ENCODE data around the gene ARHGAP18. TPM values are rescaled to one million over a fixed set of nuclear protein-coding genes. Genes with fewer than 3 reads are reported as not detected.

ARHGAP18 gene
- total RNA-seq, 1 donor from 2014 or later, result 13.3 TPM

- peaks cover 11% of the 10 kb centered on the region for H3K36me3 Mint-ChIP-seq (ENCODE audit: unreplicated experiment)
- H3K27ac Mint-ChIP-seq (ENCODE audit: unreplicated experiment), result peak overlapping the region; percentile 81
These were observed 71.8 kb downstream of the ARHGAP18 start for GRCh38 chr6:129638055-129638684.

GRCh38 chr6:129637340-129638054, 72.5 kb downstream of the ARHGAP18 start:
- DNase-seq (ENCODE audit: extremely low spot score, unreplicated experiment), result no peak
- no peak overlapping the region for H3K4me3 Mint-ChIP-seq (ENCODE audit: unreplicated experiment)
- H3K27ac Mint-ChIP-seq (ENCODE audit: unreplicated experiment), result peak overlapping the region; percentile 81
- no peaks in the 10 kb centered on the region for H3K9me3 Mint-ChIP-seq (ENCODE audit: unreplicated experiment)
- no peak for TF ChIP-seq CTCF (IDR thresholded peaks at IDR 0.05)
- peaks cover 11% of the 10 kb centered on the region for H3K36me3 Mint-ChIP-seq (ENCODE audit: unreplicated experiment)
- H3K4me1 Mint-ChIP-seq (ENCODE audit: unreplicated experiment), result peaks cover 45% of the 10 kb centered on the region
- no peaks in the 10 kb centered on the region for H3K27me3 Mint-ChIP-seq (ENCODE audit: unreplicated experiment)

More at GRCh38 chr6:129638055-129638684, 71.8 kb downstream of the ARHGAP18 start:
- H3K4me3 Mint-ChIP-seq (ENCODE audit: unreplicated experiment), result peak overlapping the region; percentile 8
- no peaks in the 10 kb centered on the region for H3K9me3 Mint-ChIP-seq (ENCODE audit: unreplicated experiment)
- no peaks in the 10 kb centered on the region for H3K27me3 Mint-ChIP-seq (ENCODE audit: unreplicated experiment)
- no peak for DNase-seq (ENCODE audit: extremely low spot score, unreplicated experiment)
- H3K4me1 Mint-ChIP-seq (ENCODE audit: unreplicated experiment), result peaks cover 45% of the 10 kb centered on the region
- no peak for TF ChIP-seq CTCF (IDR thresholded peaks at IDR 0.05)

- Mint-ChIP-seq H3K9me3 (ENCODE audit: unreplicated experiment) (no peaks in the 10 kb centered on the region), H3K27me3 (ENCODE audit: unreplicated experiment) (no peaks in the 10 kb centered on the region), H3K27ac (ENCODE audit: unreplicated experiment) (peak overlapping the region; percentile 29), H3K4me1 (ENCODE audit: unreplicated experiment) (peaks cover 41% of the 10 kb centered on the region), H3K36me3 (ENCODE audit: unreplicated experiment) (peaks cover 11% of the 10 kb centered on the region), H3K4me3 (ENCODE audit: unreplicated experiment) (no peak overlapping the region)
- TF ChIP-seq CTCF (IDR thresholded peaks at IDR 0.05), result no peak
- DNase-seq (ENCODE audit: extremely low spot score, unreplicated experiment), result no peak
These were observed 74.4 kb downstream of the ARHGAP18 start for GRCh38 chr6:129635396-129636130.

GRCh38 chr6:129634411-129635230, 75.4 kb downstream of the ARHGAP18 start:
- Mint-ChIP-seq H3K4me1 (ENCODE audit: unreplicated experiment) (peaks cover 41% of the 10 kb centered on the region), H3K4me3 (ENCODE audit: unreplicated experiment) (no peak overlapping the region), H3K9me3 (ENCODE audit: unreplicated experiment) (no peaks in the 10 kb centered on the region), H3K27me3 (ENCODE audit: unreplicated experiment) (no peaks in the 10 kb centered on the region), H3K27ac (ENCODE audit: unreplicated experiment) (no peak overlapping the region), H3K36me3 (ENCODE audit: unreplicated experiment) (peaks cover 11% of the 10 kb centered on the region)
- DNase-seq (ENCODE audit: extremely low spot score, unreplicated experiment), result no peak
- TF ChIP-seq CTCF (IDR thresholded peaks at IDR 0.05), result no peak
